Fibroblast of peridontal ligament (primary cell): ENCODE measurements around the gene RPS6KC1.
"Not testable (repeated sequence)": the region's sequence is repeated elsewhere in the genome, so short reads cannot be mapped to it uniquely, and the experiment has no call there.

Experiments used
- DNase-seq: peaks from one replicate; pipeline ENCODE4 v3.0.0-alpha.2; 2010; ENCODE audit errors: extremely low read depth

RPS6KC1 gene

GRCh38 chr1:213279410-213279809 is 228.4 kb downstream of the RPS6KC1 start:
- no peak for DNase-seq

- no peak for DNase-seq
Observed at GRCh38 chr1:213281640-213282301, 230.7 kb downstream of the RPS6KC1 start.

GRCh38 chr1:213284626-213285025 is 233.6 kb downstream of the RPS6KC1 start:
- DNase-seq = peak; percentile 63

- no peak for DNase-seq
Observed at GRCh38 chr1:213286235-213286634, 235.2 kb downstream of the RPS6KC1 start.

GRCh38 chr1:213287987-213288386 is 236.9 kb downstream of the RPS6KC1 start:
- no peak for DNase-seq

GRCh38 chr1:213291526-213291925 is 240.5 kb downstream of the RPS6KC1 start:
- DNase-seq = no peak

GRCh38 chr1:213292614-213293013 is 241.6 kb downstream of the RPS6KC1 start:
- no peak for DNase-seq

- DNase-seq = no peak
Observed at GRCh38 chr1:213295860-213296259, 244.8 kb downstream of the RPS6KC1 start.

GRCh38 chr1:213296558-213296957 is 245.5 kb downstream of the RPS6KC1 start:
- no peak for DNase-seq

- DNase-seq = no peak
Observed at GRCh38 chr1:213297021-213297420, 246.0 kb downstream of the RPS6KC1 start.

- no peak for DNase-seq
Observed at GRCh38 chr1:213300433-213300832, 249.4 kb downstream of the RPS6KC1 start.

- DNase-seq = not testable (repeated sequence)
Observed at GRCh38 chr1:213301524-213301923, 250.5 kb downstream of the RPS6KC1 start.

GRCh38 chr1:213303286-213303685 is 252.2 kb downstream of the RPS6KC1 start:
- no peak for DNase-seq

GRCh38 chr1:213315571-213315970 is 264.5 kb downstream of the RPS6KC1 start:
- no peak for DNase-seq

- DNase-seq = not testable (repeated sequence)
Observed at GRCh38 chr1:213318458-213318857, 267.4 kb downstream of the RPS6KC1 start.

- no peak for DNase-seq
Observed at GRCh38 chr1:213320191-213320870, 269.3 kb downstream of the RPS6KC1 start.
